A673 (cell line): ENCODE results near the gene CHCHD6.

Experiments
- CTCF ChIP-seq: fragments of 300-800, 200-600 bp; sonication (generic); conservative IDR thresholded peaks from 2 replicates; pipeline ENCODE4 v1.5.1; 2017; ENCODE audit warnings: low read depth, mild to moderate bottlenecking, antibody characterized with exemption, low read length, moderate library complexity, mixed read lengths
- EZH2 ChIP-seq: fragments of 200-600 bp; sonication (generic); IDR thresholded peaks from 2 replicates; pipeline ENCODE4 v1.6.1; 2017; ENCODE audit warnings: borderline replicate concordance, low read depth, mild to moderate bottlenecking, mixed read lengths, antibody characterized with exemption, low read length; ENCODE audit not compliant: poor library complexity, severe bottlenecking

- TF ChIP-seq CTCF (no peak), EZH2 (no peak)
Observed at GRCh38 chr3:126934031-126934531, 230.0 kb downstream of the CHCHD6 start.
